Endothelial cell of umbilical vein (primary cell): Measurements from ENCODE around the gene SNCAIP. TPM values are rescaled to one million over a fixed set of nuclear protein-coding genes. Genes with fewer than 3 reads are reported as not detected.

ENCODE experiments used
- BruUV-seq: library from RNA; stranded (reverse); fragments of 400-500 nt; replicated peaks from 2 replicates; lab custom pipeline; 2021; lab: Mats Ljungman, UMichigan
- CTCF ChIA-PET: fragments of 300-600, 350-600 bp; sonication (Branson Sonifier 250); formaldehyde crosslinking; loops from one replicate; lab custom pipeline; 2021; ENCODE audit warnings: antibody characterized with exemption, inconsistent platforms; lab: Charles Lee
- POLR2A ChIA-PET: fragments of 300-600, 350-600 bp; sonication (Branson Sonifier 250); formaldehyde crosslinking; loops from one replicate; lab custom pipeline; 2021; ENCODE audit warnings: antibody characterized with exemption, inconsistent platforms; lab: Charles Lee
- DNase-seq: peaks from one replicate; pipeline ENCODE4 v3.0.0-alpha.2; 2011; ENCODE audit warnings: low read depth, low spot score
- FAIRE-seq: peaks from 2 replicates; lab custom pipeline; 2011; peaks lifted over from hg19 to GRCh38; lab: Jason Lieb, UNC
- H2AFZ ChIP-seq: 2 replicates; pipeline ENCODE4 v1.6.0; 2012; ENCODE audit warnings: low read depth, low read length, control low read depth, inconsistent platforms
- H3K27ac ChIP-seq: 2 replicates; pipeline ENCODE4 v1.5.1; 2011; ENCODE audit warnings: low read depth, mild to moderate bottlenecking, control low read depth, low read length, moderate library complexity; ENCODE audit not compliant: insufficient read depth
- H3K27me3 ChIP-seq, 2 experiments: 2 replicates each; pipeline versions ENCODE4 v1.6.0 to v1.6.1; 2011; ENCODE audit warnings: low read length in 2 of 2, mixed read lengths in 1 of 2; ENCODE audit not compliant: control insufficient read depth in 2 of 2, insufficient read depth in 2 of 2
- H3K36me3 ChIP-seq, 2 experiments: 2 replicates in 1 of 2; 3 replicates in 1 of 2; pipeline ENCODE4 v1.5.1; 2011; ENCODE audit warnings: low read length in 2 of 2, mild to moderate bottlenecking in 1 of 2, moderate library complexity in 1 of 2; ENCODE audit not compliant: control insufficient read depth in 2 of 2, insufficient read depth in 2 of 2; ENCODE audit errors: extremely low read depth in 1 of 2
- H3K4me1 ChIP-seq: 3 replicates; pipeline ENCODE4 v1.5.1; 2011; ENCODE audit warnings: mild to moderate bottlenecking, low read length; ENCODE audit not compliant: control insufficient read depth, insufficient read depth; ENCODE audit errors: extremely low read depth
- H3K4me2 ChIP-seq: 2 replicates; pipeline ENCODE4 v1.6.1; 2011; ENCODE audit warnings: low read length, control low read depth, mixed read lengths; ENCODE audit not compliant: insufficient read depth
- H3K4me3 ChIP-seq, 3 experiments: fragments of 200-600 bp in 1 of 3; sonication (generic), shearing (Covaris generic) in 1 of 3; replicated peaks in 1 of 3; 2 replicates each; pipeline ENCODE4 v1.5.1; 2011 to 2016; ENCODE audit warnings: control low read depth in 3 of 3, low read length in 3 of 3, mild to moderate bottlenecking in 2 of 3, inconsistent platforms in 1 of 3, low read depth in 1 of 3, moderate library complexity in 1 of 3; ENCODE audit not compliant: insufficient read depth in 1 of 3
- H3K79me2 ChIP-seq: 2 replicates; pipeline ENCODE4 v1.6.0; 2012; ENCODE audit warnings: low read length, inconsistent platforms; ENCODE audit not compliant: control insufficient read depth, insufficient read depth
- H3K9ac ChIP-seq: replicated peaks from 2 replicates; pipeline ENCODE3; 2011; ENCODE audit warnings: low read length, control low read depth; ENCODE audit not compliant: insufficient read depth; ENCODE audit errors: extremely low read depth
- H3K9me1 ChIP-seq: replicated peaks from 3 replicates; pipeline ENCODE4 v1.6.0; 2011; ENCODE audit warnings: mild to moderate bottlenecking, low read length; ENCODE audit not compliant: control insufficient read depth, insufficient read depth; ENCODE audit errors: extremely low read depth
- H3K9me3 ChIP-seq: replicated peaks from 2 replicates; pipeline ENCODE4 v1.5.1; 2012; ENCODE audit warnings: low read length, inconsistent platforms; ENCODE audit not compliant: control insufficient read depth, insufficient read depth
- H4K20me1 ChIP-seq: replicated peaks from 2 replicates; pipeline ENCODE3; 2011; ENCODE audit warnings: mild to moderate bottlenecking, low read length; ENCODE audit not compliant: control insufficient read depth, insufficient read depth; ENCODE audit errors: extremely low read depth
- CTCF ChIP-seq, 2 donors: IDR thresholded peaks; 1 replicate in 1 of 2; 2 replicates in 1 of 2; pipeline ENCODE4 v1.5.1; 2011; ENCODE audit warnings: low read length in 2 of 2, mild to moderate bottlenecking in 2 of 2, moderate library complexity in 2 of 2, control low read depth in 1 of 2, inconsistent platforms in 1 of 2, low read depth in 1 of 2; ENCODE audit not compliant: insufficient read depth in 1 of 2; ENCODE audit errors: extremely low read depth in 1 of 2
- EZH2 ChIP-seq: IDR thresholded peaks from 2 replicates; pipeline ENCODE4 v1.6.1; 2012; ENCODE audit warnings: borderline replicate concordance, low read depth, mild to moderate bottlenecking, moderate library complexity, low read length, inconsistent platforms; ENCODE audit not compliant: severe bottlenecking
- FOS ChIP-seq: IDR thresholded peaks from 2 replicates; pipeline ENCODE4 v1.6.1; 2011; ENCODE audit warnings: mild to moderate bottlenecking, low read length, moderate library complexity, borderline replicate concordance; ENCODE audit not compliant: insufficient read depth
- GATA2 ChIP-seq: IDR thresholded peaks from 2 replicates; pipeline ENCODE4 v1.7.0; 2011; ENCODE audit warnings: low read depth, mild to moderate bottlenecking, moderate library complexity, mixed read lengths, low read length; ENCODE audit not compliant: insufficient read length, insufficient read depth
- JUN ChIP-seq: IDR thresholded peaks from 2 replicates; pipeline ENCODE4 v1.6.1; 2011; ENCODE audit warnings: borderline replicate concordance, low read depth; ENCODE audit not compliant: insufficient read length, insufficient read depth
- MAX ChIP-seq: IDR thresholded peaks from 2 replicates; pipeline ENCODE4 v1.6.1; 2011; ENCODE audit not compliant: insufficient read depth, insufficient read length
- MYC ChIP-seq: IDR thresholded peaks from one replicate; pipeline ENCODE4 v1.6.1; 2011; ENCODE audit warnings: mild to moderate bottlenecking, low read depth, low read length
- POLR2A ChIP-seq: IDR thresholded peaks from 2 replicates; pipeline ENCODE4 v1.6.1; 2012; ENCODE audit warnings: low read depth, mild to moderate bottlenecking, control low read depth, low read length
- POLR2AphosphoS5 ChIP-seq: IDR thresholded peaks from 2 replicates; pipeline ENCODE4 v1.6.1; 2012; ENCODE audit warnings: low read depth, mild to moderate bottlenecking, control low read depth, low read length, moderate library complexity; ENCODE audit not compliant: insufficient read depth
- dilution Hi-C: fragments of 300-500 bp; cut with MboI; formaldehyde crosslinking; loops from one replicate; pipeline ENCODE4 v1.15.0; 2019; ENCODE audit warnings: low sequenced_read_pairs; ENCODE audit not compliant: extremely low pct_ligation_motif_present
- intact Hi-C: fragments of 100-400 bp; cut with micrococcal nuclease; formaldehyde crosslinking; loops from one replicate; pipeline ENCODE4 v1.10.0; 2022
- polyA plus RNA-seq, 4 experiments: library from polyadenylated mRNA; depleted of rRNA in 3 of 4; stranded (reverse) in 3 of 4; unstranded in 1 of 4; fragments of >200 nt; gene quantifications; 2 replicates each; pipeline versions ENCODE4 v1.2.1 to v1.2.3, GENCODE V29; 2011 to 2012; ENCODE audit warnings: missing spikeins in 1 of 4
- total RNA-seq: library from RNA; stranded (reverse); gene quantifications from 2 replicates; pipeline ENCODE4 v1.2.3, GENCODE V29; 2021

The SNCAIP gene
- total and polyA plus RNA-seq, 2 donors (not counting 3 experiments of a cell fraction or from before 2014, with no cell fraction given) = 13.1 to 42.0 TPM

GRCh38 chr5:122351416-122352157 lies 39.5 kb downstream of the SNCAIP start:
- H3K27ac ChIP-seq = no peak overlapping the region

GRCh38 chr5:122352331-122352730 lies 40.3 kb downstream of the SNCAIP start:
- H2AFZ ChIP-seq = no peak overlapping the region
- H3K79me2 ChIP-seq = no peaks in the 10 kb centered on the region
- H3K36me3 ChIP-seq = no peaks in the 10 kb centered on the region
- no peaks in the 10 kb centered on the region for H3K9me3 ChIP-seq
- H3K27me3 ChIP-seq = no peaks in the 10 kb centered on the region
- H3K9me1 ChIP-seq = no peaks in the 10 kb centered on the region
- intact Hi-C loops = no loop called here
- DNase-seq = no peak
- ChIA-PET CTCF (no interaction called here), POLR2A (no interaction called here)
- BruUV-seq = no TSS peak
- dilution Hi-C loops = no loop called here
- no peak overlapping the region for H3K4me2 ChIP-seq
- H3K4me1 ChIP-seq = peaks cover 14% of the 10 kb centered on the region
- no peak overlapping the region for H3K4me3 ChIP-seq
- TF ChIP-seq FOS (no peak), GATA2 (no peak), JUN (no peak), MAX (no peak), CTCF (IDR thresholded peaks at IDR 0.05; ENCODE audit: extremely low read depth in 1 of 2, insufficient read depth in 1 of 2, low read depth in 1 of 2, low read length in 2 of 2) (no peak), MYC (no peak), EZH2 (no peak), POLR2A (no peak), POLR2AphosphoS5 (no peak)
- no peak overlapping the region for H3K27ac ChIP-seq
- FAIRE-seq = no peak
- H4K20me1 ChIP-seq = peaks cover 2% of the 10 kb centered on the region
- no peak overlapping the region for H3K9ac ChIP-seq

More at GRCh38 chr5:122351416-122352157, 39.5 kb downstream of the SNCAIP start:
- CTCF ChIA-PET = interaction anchor here (0.7 kb wide), 2 partner anchors 72 to 1845 kb away, joined by 3 read pairs; no protein-coding TSS in a partner anchor
- peaks cover 2% of the 10 kb centered on the region for H4K20me1 ChIP-seq
- no peaks in the 10 kb centered on the region for H3K79me2 ChIP-seq
- dilution Hi-C loops = no loop called here
- H3K4me3 ChIP-seq = no peak overlapping the region
- BruUV-seq = no TSS peak
- no peak overlapping the region for H3K4me2 ChIP-seq
- POLR2A ChIA-PET = no interaction called here
- DNase-seq (no peak), FAIRE-seq (no peak)
- intact Hi-C loops = loop anchor here (2.0 kb wide), 1 partner anchor 39 kb away; the partner anchor contains the start of gene SNCAIP
- H3K9me1 ChIP-seq = no peaks in the 10 kb centered on the region
- no peak overlapping the region for H3K9ac ChIP-seq
- H3K9me3 ChIP-seq = no peaks in the 10 kb centered on the region
- no peaks in the 10 kb centered on the region for H3K36me3 ChIP-seq
- no peaks in the 10 kb centered on the region for H3K27me3 ChIP-seq
- TF ChIP-seq GATA2 (no peak), POLR2A (no peak), POLR2AphosphoS5 (no peak), EZH2 (no peak)
- peaks cover 14% of the 10 kb centered on the region for H3K4me1 ChIP-seq
- no peak overlapping the region for H2AFZ ChIP-seq
